Erythroblast (primary cell): ENCODE measurements around the gene ASCC1.

ENCODE experiments used
- DNase-seq, 2 experiments: peaks; one replicate each; lab custom pipeline; 2025; lab: John Stamatoyannopoulos, UW
- GATA1 ChIP-seq: IDR thresholded peaks from 2 replicates; pipeline ENCODE4 v1.6.1; 2011; ENCODE audit warnings: low read depth, mild to moderate bottlenecking, control low read depth, low read length, moderate library complexity
- POLR2A ChIP-seq: IDR thresholded peaks from 2 replicates; pipeline ENCODE4 v1.6.1; 2011; ENCODE audit warnings: mild to moderate bottlenecking, low read length

ASCC1 gene

DNA sequence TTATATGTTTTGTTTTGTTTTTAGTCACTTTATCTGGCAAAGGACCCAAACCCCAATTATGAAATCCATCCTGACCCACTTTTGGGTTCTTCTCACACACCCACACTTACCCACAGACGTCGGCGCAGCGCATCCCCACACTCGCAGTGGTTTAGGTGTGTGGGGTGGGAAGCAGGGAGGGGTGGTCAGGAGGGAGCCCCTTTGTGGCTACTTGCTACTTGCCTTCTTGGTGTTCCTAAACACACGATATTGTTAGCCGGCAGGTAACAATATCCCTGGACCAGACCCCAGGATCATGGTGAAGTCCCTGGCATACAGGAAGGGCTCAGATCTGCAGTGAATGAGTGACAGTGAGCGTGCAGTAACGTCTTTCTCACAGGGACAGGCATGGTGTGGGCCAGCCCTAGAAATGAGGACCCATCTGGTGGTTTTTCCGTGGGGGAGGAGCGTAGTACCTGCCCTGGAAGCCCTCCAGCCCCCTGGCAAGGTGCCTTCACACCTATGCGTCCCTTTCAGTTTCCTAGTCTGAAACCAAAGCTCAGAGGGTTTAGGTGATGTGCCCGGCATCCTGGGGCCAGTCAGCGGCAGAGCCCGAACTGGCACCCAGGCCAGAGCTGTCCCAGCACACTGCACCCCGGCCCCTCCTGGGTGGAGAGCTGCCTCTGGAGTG, 132.2 kb downstream of the ASCC1 start:
- no peak for DNase-seq
- no peak for TF ChIP-seq GATA1
- TF ChIP-seq POLR2A, result no peak

DNA sequence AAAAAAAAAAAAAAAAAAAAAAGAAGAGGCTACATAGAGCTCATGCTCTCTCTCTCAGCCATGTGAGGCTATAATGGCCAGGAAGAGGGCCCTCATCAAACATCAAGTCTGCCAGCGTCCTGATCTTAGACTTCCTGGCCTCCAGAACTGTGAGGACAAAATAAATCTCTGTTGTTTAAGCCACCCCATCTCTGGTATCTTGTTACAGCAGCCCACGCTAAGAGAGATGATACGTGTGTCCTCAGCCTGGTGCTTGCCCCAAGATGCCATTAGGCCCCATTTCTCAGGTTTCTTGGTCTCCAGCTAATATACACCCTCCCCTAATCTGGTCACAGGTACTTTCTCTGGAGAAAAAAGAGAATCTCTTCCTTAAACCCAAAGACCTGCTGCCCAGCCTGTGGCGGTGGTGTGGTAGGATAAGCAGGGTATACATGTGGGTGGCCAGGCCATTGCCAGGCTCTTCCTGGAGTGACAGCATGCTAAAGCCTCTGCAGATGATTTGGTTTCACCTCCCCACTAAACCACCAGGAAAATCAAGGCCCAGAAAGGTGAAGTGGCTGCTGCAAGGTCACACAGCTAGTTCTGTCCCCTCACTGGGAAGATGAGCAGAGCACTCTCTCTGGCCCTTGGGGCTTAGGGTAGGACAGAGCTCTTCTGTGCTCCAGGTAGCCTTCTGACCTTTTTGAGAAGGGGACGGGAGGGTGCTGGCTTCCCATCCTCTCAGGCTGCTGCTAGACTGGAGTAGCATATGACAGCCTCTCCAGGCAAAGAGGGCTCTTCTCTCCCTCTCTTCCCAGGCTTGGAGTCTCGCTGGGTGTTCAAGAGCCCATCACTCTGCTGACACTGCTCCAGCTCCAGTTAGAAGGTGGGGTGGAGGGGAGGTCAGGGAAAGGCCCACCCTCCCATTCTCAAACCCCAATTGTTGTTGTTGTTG, 133.0 kb downstream of the ASCC1 start:
- no peak for DNase-seq
- TF ChIP-seq GATA1 (no peak), POLR2A (no peak)

DNA sequence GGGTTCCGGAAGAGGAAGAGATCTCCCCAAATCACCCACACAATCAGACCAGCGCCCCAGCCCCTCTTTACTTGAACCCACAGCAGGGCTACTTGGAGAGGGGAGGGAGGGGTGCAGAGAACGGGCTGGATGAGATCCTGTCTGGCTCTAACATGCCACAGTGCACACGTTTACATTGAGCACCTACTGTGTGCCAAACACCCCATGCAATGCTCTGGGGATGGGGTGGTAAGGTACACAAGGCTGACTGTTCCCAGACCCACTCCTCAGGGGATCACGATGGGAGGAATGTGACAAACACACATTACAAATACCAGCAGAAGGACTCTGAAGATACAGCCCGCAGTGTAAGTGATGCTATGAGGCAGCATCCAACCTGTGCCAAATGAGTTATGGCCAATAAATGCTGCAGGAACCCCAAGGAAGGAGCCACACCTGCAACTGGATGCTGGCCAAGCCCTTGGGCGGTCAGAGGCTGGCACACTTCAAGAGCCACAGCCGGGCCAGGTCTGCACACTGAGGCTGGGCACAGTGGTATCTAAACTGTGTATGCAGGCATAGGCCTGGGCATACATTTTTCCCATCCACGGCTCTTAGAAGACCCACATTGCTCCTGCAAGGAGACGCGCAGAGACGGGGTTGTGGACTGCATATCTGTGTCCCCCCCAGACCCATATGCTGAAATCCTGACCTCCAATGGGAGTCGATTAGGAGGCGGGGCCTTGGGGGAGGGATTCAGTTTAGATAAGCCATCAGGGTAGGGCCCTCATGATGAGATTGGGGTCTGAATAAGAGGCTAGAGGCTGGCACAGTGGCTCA, 134.1 kb downstream of the ASCC1 start:
- no peak for TF ChIP-seq POLR2A
- TF ChIP-seq GATA1, result no peak
- DNase-seq, result no peak

DNA sequence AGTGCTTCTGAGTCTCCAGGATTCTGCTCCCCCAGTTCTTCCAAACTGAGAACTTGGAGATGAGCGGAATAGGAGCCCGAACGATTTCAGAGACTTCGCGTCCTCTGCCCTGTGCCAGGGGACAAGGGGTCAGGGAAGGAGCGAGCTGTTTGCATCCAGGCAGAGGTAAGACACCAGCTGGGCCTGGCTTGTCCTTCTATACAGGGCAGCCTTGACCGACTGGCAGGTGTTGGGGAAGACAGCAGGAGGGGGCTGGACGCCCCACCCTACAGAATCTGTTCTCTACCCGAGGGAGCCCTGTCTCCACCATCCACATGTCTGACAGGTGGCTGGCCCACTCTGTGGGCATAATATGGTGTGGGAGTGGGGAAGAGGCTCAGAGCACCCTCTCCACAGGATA, 134.9 kb downstream of the ASCC1 start:
- TF ChIP-seq POLR2A (no peak), GATA1 (no peak)
- no peak for DNase-seq

DNA sequence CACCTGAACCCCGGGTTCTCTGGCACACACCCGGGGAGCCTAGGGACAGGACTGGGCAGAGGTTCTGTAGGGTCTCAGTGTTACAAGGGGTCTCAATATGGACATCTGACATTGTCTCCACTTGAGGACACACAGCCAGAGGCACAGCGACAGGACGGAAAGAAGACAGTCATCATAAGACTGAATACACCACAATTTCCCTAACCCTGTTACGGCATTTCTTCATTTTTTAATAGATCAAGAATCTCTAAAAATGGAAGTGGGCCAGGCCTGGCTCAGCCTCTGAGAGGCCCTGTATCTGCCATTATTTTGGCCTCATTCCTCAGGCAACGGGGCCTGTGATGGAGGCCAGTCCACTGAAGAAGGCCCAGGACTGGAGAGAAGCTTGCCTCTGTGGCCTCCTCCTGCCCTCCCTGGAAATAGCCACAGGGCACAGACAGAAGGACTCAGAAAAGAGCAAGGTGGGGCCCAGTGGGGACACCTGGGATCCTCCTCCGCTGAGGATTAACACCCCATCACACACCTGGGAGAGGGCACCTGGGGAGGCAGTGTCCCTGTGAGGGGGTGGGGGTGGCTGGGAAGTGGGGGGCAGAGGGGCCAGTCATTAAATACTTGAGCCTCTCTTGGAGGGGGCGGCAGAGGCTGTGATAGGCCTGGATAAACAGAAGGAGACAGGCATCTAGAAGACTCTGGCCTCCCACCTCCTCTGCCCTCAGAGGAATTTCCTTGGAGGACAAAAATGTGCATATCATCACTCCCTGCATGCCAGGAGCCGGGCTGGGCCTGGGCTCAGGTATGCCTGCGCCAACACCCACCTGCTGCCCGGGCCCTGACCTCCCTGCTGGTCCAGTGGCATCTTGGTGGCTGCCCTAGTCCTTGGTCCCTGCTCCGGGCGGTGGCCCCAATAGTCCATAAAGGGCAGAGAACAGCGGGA, 135.8 kb downstream of the ASCC1 start:
- no peak for DNase-seq
- TF ChIP-seq GATA1, result no peak
- no peak for TF ChIP-seq POLR2A

DNA sequence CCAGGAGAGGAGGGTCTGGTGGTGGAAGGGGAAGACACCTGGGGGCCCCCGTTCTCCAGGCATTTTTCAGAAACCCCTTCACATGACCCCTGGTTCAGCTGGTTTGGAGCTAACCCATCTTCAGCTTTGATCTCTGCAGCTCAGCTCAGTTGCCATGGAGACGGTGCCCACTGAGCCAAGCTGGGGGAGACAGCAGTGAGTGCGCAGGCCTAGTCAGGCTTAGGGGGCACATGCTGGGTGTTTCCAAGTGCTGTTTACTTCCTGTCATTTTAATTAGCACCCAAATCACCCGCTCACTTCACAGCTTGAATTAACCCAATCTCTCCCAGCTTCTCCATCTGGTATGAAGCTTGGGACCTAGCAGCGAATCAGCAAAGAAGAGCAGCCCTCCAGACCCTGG, 136.7 kb downstream of the ASCC1 start:
- no peak for DNase-seq
- TF ChIP-seq POLR2A, result no peak
- TF ChIP-seq GATA1, result no peak

DNA sequence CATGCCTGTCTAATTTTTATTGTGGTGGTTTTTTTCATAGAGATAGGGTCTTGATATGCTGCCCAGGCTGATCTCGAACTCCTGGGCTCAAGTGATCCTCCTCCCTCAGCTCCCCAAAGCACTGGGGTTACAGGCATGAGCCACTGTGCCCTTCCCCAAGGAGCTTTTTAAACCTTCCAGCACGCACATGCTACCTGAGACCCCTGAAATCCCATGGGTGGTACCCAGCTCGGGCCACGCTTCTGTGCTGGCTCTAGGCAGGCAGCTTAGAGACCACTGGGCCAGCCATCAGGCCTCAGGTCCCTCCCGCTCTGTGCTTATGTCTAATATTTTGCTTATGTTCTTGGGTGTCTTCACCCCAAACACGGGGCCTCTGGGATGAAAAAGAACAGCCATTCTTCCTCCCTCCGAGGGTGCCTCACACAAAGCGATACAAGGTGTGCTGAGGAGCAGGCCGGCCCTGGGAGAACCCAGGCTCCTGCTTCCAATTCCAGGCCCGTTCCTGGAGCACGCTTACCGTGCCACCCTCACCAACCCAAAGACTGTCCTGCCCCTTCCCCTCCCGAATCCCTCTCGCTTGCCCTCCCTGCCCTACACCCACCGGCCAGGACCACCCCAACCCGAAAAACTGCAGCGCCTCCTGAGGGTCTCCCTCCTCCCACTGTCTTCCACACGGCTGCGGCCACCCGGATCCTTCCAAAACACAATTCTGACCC, 138.6 kb downstream of the ASCC1 start:
- no peak for DNase-seq
- TF ChIP-seq POLR2A (no peak), GATA1 (no peak)

DNA sequence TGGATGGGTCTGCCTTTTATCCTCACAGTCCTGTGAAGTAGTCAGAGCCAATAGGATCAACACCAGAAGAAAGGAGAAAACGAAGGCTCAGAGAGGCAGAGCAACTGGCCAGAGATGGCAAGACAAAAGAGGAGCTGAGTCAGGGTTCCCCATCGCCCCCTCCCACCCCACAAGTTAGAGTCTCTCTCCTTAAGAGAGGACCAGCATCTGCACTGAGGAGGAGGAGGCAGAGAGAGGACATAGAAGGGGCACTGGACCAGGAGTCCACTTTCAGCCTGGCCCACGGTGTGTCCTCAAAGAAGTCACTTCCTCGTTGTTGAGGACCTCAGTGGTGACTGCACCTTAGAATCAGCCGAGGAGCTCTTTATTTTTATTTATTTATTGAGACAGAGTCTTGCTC, 139.3 kb downstream of the ASCC1 start:
- DNase-seq, result no peak
- no peak for TF ChIP-seq POLR2A
- no peak for TF ChIP-seq GATA1

DNA sequence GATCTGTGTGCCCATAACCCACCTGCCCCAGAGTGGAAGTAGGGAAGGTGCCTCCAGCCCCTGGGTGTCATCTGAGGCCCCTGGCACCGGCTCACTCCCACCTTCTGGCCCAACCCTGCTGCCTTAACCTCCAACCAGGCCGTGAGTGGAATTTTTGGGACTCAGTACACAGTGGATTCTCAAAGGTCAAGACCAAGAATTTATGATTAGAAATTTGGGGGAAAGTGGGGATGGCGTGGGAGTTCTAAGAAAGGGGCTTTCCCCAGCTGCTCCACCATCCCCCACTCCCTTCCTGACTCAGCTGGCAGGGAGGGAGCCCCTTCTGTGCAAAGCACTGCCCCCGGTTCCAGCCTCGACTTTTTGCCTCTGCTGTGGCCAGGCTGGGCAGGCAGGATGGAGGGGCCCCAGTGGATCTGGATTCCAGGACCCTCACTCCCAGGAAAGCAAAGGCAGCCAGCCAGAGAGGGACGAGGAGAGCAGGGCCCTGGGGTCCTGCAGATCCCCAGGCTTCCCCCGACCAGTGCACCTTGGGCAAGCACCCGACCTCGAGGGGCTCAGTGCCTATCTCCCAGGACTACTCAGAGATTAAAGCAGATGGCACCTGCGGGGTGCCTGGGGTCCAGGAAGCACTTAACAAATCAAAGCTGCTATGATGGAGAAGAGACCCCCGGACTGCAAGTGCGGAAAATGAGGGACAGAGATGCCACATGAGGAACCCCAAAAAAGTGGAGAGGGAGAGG, 140.5 kb downstream of the ASCC1 start:
- DNase-seq, result no peak
- TF ChIP-seq POLR2A, result no peak
- no peak for TF ChIP-seq GATA1

DNA sequence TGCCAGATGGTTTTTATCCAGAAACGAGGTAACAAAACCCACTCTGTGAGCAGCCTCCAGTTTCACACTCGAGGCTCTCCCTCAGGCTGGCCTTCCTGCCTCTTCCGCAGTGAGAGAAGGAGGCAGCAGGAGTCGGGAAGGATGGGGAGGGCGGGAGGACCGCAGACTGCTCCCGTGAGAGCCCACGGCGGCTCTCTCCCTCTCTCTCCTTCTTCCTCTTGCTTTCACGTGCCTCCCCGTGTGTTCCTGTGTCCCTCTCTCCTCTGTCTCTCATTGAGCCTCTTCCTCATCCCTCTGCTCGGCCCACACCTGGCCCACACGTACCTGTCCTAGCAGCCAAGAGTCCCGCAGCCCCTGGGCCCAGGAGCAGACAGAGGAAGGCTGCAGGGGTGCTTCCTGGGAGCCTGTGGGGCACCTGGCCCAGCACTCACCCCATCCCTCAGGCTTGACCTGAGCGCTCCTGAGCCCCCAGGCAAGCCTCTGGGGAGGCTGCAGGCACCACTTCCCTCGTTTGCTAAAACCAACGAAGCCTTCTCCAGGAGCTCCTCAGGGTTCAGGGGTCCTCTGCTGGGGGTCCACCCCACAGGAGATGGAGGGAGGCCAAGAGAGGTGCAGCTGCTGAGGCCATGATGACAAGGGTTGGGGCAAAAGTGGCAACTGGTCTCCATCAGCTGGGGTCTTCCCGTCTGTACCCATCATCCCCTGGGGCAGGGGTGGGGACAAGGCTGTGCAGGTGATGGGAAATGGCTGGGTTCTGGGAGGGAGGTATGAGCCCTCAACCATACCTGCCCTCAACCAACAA, 141.3 kb downstream of the ASCC1 start:
- TF ChIP-seq GATA1, result no peak
- no peak for TF ChIP-seq POLR2A
- DNase-seq, result no peak
